ENCODE data around the gene COG7. TPM values are rescaled to one million over a fixed set of nuclear protein-coding genes. Genes with fewer than 3 reads are reported as not detected.

COG7 gene
- total RNA-seq, 1 experiment from 2014 or later = 29.4 TPM

GRCh38 chr16:23374721-23375510 lies 78.1 kb downstream of the COG7 start:
- Mint-ChIP-seq H3K9me3 (ENCODE audit: low read depth, unreplicated experiment) (no peaks in the 10 kb centered on the region), H3K27ac (ENCODE audit: unreplicated experiment) (no peak overlapping the region), H3K27me3 (ENCODE audit: unreplicated experiment) (peaks cover 77% of the 10 kb centered on the region), H3K4me3 (ENCODE audit: low read depth, unreplicated experiment) (no peak overlapping the region), H3K36me3 (ENCODE audit: insufficient read depth, unreplicated experiment) (no peaks in the 10 kb centered on the region), H3K4me1 (ENCODE audit: low read depth, unreplicated experiment) (peaks cover 8% of the 10 kb centered on the region)
- peak; percentile 60 for DNase-seq
- intact Hi-C loops (cut with micrococcal nuclease; ENCODE audit: unreplicated experiment) = loop anchor here (5.0 kb wide), 1 partner anchor 193 kb away; the partner anchor contains the start of gene SCNN1G
- BruUV-seq (replicated peaks) = no TSS peak
- TF ChIP-seq CTCF (IDR thresholded peaks at IDR 0.05; ENCODE audit: unreplicated experiment) = no peak
- CTCF ChIA-PET = interaction anchor here (0.5 to 1.2 kb wide), 6 partner anchors 12 to 531 kb away, joined by 3 to 14 read pairs (median 4); no protein-coding TSS in a partner anchor

GRCh38 chr16:23373436-23374219 lies 79.4 kb downstream of the COG7 start:
- Mint-ChIP-seq H3K27ac (ENCODE audit: unreplicated experiment) (no peak overlapping the region), H3K9me3 (ENCODE audit: low read depth, unreplicated experiment) (no peaks in the 10 kb centered on the region), H3K4me1 (ENCODE audit: low read depth, unreplicated experiment) (peaks cover 12% of the 10 kb centered on the region), H3K27me3 (ENCODE audit: unreplicated experiment) (peaks cover 65% of the 10 kb centered on the region), H3K36me3 (ENCODE audit: insufficient read depth, unreplicated experiment) (no peaks in the 10 kb centered on the region), H3K4me3 (ENCODE audit: low read depth, unreplicated experiment) (no peak overlapping the region)
- no peak for DNase-seq
- TF ChIP-seq CTCF (IDR thresholded peaks at IDR 0.05; ENCODE audit: unreplicated experiment) = no peak
- intact Hi-C loops (cut with micrococcal nuclease; ENCODE audit: unreplicated experiment) = no loop called here
- no TSS peak for BruUV-seq (replicated peaks)
- CTCF ChIA-PET = interaction anchor here (0.6 to 1.2 kb wide), 2 partner anchors 11 to 47 kb away, joined by 5 to 7 read pairs; no protein-coding TSS in a partner anchor

- H3K4me1 Mint-ChIP-seq (ENCODE audit: low read depth, unreplicated experiment) = peaks cover 16% of the 10 kb centered on the region
- BruUV-seq (replicated peaks) = no TSS peak
- no peak for DNase-seq
- CTCF ChIA-PET = no interaction called here
- H3K27ac Mint-ChIP-seq (ENCODE audit: unreplicated experiment) = no peak overlapping the region
- intact Hi-C loops (cut with micrococcal nuclease; ENCODE audit: unreplicated experiment) = no loop called here
- TF ChIP-seq CTCF (IDR thresholded peaks at IDR 0.05; ENCODE audit: unreplicated experiment) = peak; percentile 35
- no peak overlapping the region for H3K4me3 Mint-ChIP-seq (ENCODE audit: low read depth, unreplicated experiment)
- no peaks in the 10 kb centered on the region for H3K9me3 Mint-ChIP-seq (ENCODE audit: low read depth, unreplicated experiment)
- H3K36me3 Mint-ChIP-seq (ENCODE audit: insufficient read depth, unreplicated experiment) = no peaks in the 10 kb centered on the region
- peaks cover 42% of the 10 kb centered on the region for H3K27me3 Mint-ChIP-seq (ENCODE audit: unreplicated experiment)
Measured at GRCh38 chr16:23371368-23371767, 81.6 kb downstream of the COG7 start.

GRCh38 chr16:23369416-23369815 lies 83.6 kb downstream of the COG7 start:
- no peaks in the 10 kb centered on the region for H3K36me3 Mint-ChIP-seq (ENCODE audit: insufficient read depth, unreplicated experiment)
- intact Hi-C loops (cut with micrococcal nuclease; ENCODE audit: unreplicated experiment) = no loop called here
- DNase-seq = no peak
- H3K4me3 Mint-ChIP-seq (ENCODE audit: low read depth, unreplicated experiment) = no peak overlapping the region
- no peaks in the 10 kb centered on the region for H3K9me3 Mint-ChIP-seq (ENCODE audit: low read depth, unreplicated experiment)
- no peak overlapping the region for H3K27ac Mint-ChIP-seq (ENCODE audit: unreplicated experiment)
- peaks cover 27% of the 10 kb centered on the region for H3K4me1 Mint-ChIP-seq (ENCODE audit: low read depth, unreplicated experiment)
- BruUV-seq (replicated peaks) = no TSS peak
- CTCF ChIA-PET = no interaction called here
- peaks cover 28% of the 10 kb centered on the region for H3K27me3 Mint-ChIP-seq (ENCODE audit: unreplicated experiment)
- no peak for TF ChIP-seq CTCF (IDR thresholded peaks at IDR 0.05; ENCODE audit: unreplicated experiment)
